ENCODE data around the gene INSIG2. TPM values are rescaled to one million over a fixed set of nuclear protein-coding genes. Genes with fewer than 3 reads are reported as not detected.
A peak's percentile ranks its signal among the peaks of the same experiment; 100 is the strongest.
"Not testable (repeated sequence)": the region's sequence is repeated elsewhere in the genome, so short reads cannot be mapped to it uniquely, and the experiment has no call there.

Gene INSIG2
- total RNA-seq, 1 experiment from 2014 or later = 9.2 TPM

DNA sequence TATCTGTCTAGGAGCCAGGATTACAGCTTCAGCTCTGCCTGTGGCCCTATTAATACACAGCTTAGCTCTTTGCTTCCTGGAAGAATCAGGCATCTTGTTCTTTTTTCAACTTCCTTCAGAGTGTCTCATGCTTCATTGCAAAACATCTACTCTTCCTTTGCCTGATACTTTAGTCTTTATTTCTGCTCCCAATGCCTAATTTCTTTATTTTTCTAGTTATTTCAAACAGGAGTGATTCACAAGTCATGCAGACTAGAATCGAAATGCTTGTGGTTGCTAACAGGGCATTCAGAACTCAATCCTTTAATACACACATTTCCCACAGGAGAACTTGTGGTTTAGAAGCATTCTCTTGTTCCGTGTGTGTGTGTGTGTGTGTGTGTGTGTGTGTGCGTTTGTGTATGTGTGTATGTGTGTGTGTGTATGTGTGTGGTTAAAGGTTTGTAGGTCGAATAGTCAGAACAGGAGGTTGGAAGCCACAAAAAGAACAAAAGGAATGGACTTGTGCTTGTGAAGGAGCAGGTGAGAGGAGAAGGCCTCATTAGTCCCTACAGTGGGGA is 28.3 kb upstream of the INSIG2 start:
- DNase-seq (ENCODE audit: low read depth) = peak; percentile 91

DNA sequence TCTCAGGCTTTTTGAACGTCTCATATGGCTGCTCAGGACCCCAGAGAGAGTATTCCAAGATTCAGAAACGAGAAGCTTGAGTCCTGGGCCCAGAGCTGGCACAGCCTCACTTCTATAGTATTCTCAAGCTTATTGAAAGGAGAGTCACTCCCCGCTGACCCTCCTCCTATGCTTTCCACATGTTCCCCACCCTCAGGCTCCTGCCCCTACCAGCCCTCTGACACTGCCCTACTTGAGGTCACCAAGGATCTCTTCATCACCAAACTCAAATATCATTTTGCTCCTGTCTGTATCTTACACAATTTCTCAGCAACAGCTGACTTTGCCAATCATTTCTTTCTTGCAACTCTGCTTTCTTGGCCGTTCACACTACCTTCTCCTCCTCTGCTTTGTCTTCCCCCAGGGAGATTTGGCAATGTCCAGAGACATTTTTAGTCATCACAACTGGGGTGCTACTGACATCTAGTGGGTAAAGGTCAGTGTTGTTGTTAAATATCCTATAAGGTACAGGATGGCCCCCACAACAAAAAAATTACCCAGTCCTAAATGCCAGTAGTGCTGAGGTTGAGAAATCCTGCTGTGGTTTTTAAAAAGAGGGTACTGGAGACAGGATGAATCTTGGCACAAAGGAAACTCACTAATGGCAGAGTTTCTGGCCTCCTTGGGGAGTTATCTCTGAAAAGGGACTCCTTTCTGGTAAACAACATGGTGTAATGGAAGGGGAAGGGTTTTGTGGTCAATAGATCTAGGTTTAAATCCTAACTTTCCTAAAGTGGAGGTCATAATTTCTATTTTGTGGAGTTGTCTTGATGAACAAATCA is 26.9 kb upstream of the INSIG2 start:
- DNase-seq (ENCODE audit: low read depth) = peak; percentile 58

- DNase-seq (ENCODE audit: low read depth) = no peak
These were observed 26.2 kb upstream of the INSIG2 start for GRCh38 chr2:118062048-118062447.

DNA sequence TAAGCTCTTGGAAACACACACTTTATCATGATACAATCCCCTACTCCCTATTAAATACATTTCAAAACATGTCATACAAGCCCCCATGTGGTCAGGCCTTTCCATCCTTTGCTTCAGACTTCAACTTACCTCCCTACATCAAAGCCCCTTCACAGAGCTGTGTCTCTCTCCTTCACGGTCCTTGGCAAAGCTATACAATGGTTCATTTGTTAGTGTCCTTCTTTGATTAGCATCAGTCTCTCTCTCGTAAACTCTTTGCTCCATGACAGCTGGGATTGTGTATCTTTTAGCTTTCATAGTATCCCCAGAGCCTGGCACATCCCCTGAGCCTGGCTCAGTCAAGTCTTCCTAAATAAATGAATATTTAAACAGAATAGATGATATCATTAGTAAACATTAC is 25.6 kb upstream of the INSIG2 start:
- DNase-seq (ENCODE audit: low read depth) = no peak

- no peak for DNase-seq (ENCODE audit: low read depth)
These were observed 23.1 kb upstream of the INSIG2 start for GRCh38 chr2:118065015-118065706.

DNA sequence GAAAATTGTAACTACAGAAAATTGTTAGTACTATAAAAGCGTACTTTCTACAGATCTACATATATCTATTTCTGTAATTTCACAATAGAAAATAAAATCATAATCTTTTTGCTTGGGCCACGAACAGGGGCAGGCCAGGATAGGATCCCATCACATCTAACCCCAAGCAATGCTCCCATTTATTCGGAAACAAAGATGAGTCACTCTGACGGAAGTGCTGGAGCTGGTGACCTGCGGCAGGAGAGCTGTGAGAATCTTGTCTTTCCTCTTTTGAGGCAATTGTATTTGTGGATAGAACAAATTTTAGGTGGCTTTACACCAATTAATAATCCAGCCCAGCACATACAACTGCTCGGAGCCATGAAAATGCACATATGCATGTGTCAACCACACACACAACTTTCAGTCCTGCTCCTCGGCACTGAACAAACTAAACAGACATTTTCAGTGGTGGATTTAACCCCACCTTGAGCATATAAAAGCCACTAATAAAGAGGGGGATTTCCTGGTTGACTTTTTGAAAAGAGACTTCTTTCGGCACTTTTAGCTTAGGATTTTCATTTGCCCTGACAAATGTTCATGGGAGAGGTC is 22.3 kb upstream of the INSIG2 start:
- DNase-seq (ENCODE audit: low read depth) = peak; percentile 53

DNA sequence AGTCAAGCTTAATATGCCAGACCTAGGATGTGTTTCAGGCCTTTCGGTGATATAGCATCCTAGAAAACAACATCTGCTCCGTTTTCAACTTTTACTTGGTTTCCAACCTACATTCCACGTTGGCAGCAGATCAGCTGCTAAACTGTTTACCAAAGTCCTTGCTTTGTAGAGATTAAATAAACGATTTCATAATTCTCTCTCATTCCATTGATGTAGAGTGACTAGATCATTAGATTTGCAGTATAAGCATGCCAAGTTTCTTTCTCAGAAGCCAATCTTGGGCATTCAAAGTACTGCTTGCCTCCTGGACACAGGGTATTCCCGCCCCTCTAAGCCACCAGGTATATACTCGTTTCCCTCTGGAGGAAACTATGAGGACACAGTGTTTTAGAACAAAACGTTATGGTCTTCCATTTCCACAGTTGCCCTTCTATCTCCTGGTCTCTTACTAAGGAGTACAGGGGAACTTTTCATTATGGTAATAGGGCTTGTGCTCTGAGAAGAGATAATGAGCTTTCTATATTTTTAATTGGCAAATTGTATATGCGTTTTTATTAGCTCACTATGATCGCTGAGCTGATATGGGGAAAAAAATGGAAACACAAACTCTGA is 10.5 kb upstream of the INSIG2 start:
- DNase-seq (ENCODE audit: low read depth) = no peak

GRCh38 chr2:118078734-118079133 is 9.5 kb upstream of the INSIG2 start:
- no peak for DNase-seq (ENCODE audit: low read depth)

DNA sequence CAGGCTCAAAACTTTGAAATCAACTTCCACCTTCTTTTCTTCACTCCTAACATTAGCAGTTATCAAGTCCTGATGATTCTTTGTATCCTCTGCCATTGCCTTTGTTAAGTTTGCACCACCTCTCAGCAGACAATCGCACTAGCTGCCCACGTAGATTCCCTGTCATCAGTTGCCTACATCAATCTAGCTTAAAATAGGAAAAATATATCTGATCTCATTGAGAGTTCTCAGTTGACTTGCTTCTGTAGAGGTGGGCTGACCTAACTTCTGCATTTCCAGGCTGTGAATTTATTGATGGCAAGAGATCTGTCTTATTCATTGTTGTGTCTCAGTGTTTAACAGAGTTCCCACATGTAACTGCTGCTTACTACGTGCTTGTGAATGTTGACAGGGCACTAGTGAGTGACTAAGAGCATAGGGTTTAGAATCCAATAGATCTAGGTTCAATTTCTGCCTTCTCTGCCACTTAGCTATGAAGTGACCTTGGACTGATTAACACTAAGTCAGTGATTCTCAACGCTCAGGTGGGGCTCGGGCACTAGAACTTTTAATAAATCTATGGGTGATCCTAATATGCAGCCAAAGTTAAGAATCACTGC is 3.7 kb upstream of the INSIG2 start:
- no peak for DNase-seq (ENCODE audit: low read depth)

- DNase-seq (ENCODE audit: low read depth) = no peak
These were observed 2.9 kb upstream of the INSIG2 start for GRCh38 chr2:118085173-118086023.

GRCh38 chr2:118086024-118086633 is 2.1 kb upstream of the INSIG2 start:
- no peak for DNase-seq (ENCODE audit: low read depth)

GRCh38 chr2:118089139-118089800 is 999 bp downstream of the INSIG2 start:
- DNase-seq (ENCODE audit: low read depth) = peak; percentile 54

DNA sequence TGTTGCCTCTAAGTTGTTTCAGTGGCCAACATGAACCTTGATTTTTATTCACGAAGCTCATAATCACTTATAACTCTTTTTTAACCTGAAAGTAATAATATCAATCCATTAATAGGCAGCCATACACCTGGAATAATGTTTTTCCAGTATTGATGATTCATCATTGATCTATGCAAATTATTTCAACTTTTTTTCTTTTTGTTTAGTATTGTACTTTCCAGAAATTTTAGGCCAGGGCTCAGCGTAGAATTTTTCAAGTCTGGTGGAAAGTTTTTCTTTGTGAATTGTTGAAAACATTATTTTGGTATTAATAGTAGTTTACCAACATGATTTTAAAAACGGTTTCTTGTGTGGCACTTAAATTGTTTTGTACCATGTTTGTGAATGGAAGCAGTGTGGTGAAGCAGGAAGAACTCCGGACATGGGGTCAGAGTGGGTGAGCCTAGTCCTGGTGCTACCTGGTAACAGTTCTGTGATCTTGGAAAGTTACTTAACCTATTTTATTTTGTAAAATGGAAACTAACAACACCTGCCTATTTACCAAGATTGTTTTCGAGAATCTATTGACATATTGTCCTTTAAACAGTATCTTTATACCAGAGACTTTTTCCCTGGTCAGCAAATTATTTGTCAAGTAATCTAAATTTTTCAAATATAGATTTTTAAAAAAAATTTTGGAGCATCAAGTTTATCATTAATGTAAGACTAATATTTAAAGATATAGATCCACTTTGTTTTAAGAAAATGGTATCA is 2.3 kb downstream of the INSIG2 start:
- no peak for DNase-seq (ENCODE audit: low read depth)

DNA sequence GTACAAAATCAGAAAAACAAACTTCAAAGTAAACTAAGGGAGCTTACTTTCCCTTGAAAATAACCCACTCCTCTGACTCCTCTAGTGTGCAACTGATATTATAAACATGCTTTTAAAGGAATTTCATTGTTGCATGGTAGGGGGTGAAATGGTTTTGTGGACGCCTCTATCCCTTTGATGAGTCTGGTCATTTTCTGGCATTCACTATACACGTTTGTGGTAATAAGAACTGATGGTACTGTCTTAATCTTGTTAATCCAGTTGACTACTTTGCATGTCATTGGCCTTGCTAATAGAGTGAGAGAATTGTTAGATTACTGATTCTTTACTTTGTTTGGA is 2.8 kb downstream of the INSIG2 start:
- DNase-seq (ENCODE audit: low read depth) = no peak

DNA sequence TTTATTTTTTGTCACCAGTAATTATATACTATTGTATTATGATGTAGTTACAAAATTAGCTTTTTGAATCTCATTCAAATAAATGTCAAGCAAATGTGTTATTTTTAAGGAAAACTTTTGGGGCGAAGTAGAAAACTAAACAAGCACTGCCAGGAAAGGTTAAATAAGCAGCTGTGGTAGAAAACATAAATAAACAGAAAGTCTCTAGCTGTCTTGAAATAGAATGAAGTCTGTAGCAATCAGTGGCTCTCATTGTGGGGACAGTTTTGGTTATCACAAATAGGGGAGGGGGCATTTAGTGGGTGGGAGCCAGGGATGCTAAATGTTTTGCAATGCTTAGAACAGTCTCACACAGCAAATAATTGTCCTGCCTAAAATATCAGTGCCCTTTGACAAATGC is 3.4 kb downstream of the INSIG2 start:
- no peak for DNase-seq (ENCODE audit: low read depth)

GRCh38 chr2:118094102-118094501 is 5.8 kb downstream of the INSIG2 start:
- DNase-seq (ENCODE audit: low read depth) = not testable (repeated sequence)

DNA sequence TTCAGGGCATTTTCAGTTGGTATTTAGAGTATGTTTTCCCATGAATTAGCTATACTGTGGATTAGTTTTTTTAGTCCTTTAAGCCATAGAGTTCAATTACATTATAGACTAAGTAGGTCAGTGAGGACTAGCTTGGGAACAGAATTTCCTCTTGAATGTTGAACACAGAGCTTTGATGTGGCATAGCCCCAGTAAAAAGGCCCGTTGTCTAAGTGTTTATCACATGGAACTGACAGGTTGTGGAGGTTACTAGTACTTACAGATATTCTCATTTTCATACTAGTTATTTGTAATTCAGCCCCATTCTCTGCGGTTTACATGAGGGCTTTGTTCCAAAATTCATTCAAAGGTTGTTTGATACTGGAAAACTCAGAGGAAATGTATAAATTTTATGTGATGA is 6.2 kb downstream of the INSIG2 start:
- no peak for DNase-seq (ENCODE audit: low read depth)

GRCh38 chr2:118095610-118096009 is 7.3 kb downstream of the INSIG2 start:
- no peak for DNase-seq (ENCODE audit: low read depth)

DNA sequence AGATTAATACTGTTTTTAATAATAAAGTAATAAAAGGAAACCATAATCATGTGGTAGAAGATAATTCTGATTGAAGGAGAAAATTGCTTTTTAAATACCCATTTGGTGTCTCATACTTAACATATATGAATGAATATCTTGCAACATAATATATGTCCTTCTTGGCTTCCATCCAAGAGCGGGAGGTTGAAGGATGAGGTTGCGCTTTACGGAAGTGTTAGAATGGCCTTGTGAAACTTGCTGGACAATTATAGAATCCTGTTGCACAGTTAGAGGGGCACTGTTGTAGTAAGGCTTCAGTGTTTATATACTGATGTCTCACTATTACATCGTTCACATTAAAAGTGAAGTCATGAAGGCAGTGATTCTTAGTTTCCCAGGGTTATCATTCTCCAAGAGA is 9.4 kb downstream of the INSIG2 start:
- DNase-seq (ENCODE audit: low read depth) = no peak
